Effector memory CD4-positive, alpha-beta T cell (primary cell): Measurements from ENCODE around the gene RLF.
A peak's percentile ranks its signal among the peaks of the same experiment; 100 is the strongest.

Source experiments
- DNase-seq, 3 donors: peaks; one replicate each; pipeline ENCODE4 v3.0.0-alpha.2; 2020
- H3K27ac ChIP-seq: 2 replicates; pipeline ENCODE4 v1.7.0; 2013; ENCODE audit warnings: mild to moderate bottlenecking, low read length, moderate library complexity; ENCODE audit not compliant: insufficient read depth, poor library complexity, severe bottlenecking
- H3K27me3 ChIP-seq: replicated peaks from 2 replicates; pipeline ENCODE4 v1.7.0; 2013; ENCODE audit warnings: mild to moderate bottlenecking, low read length; ENCODE audit not compliant: insufficient read depth, control insufficient read depth, poor library complexity, severe bottlenecking
- H3K36me3 ChIP-seq: 2 replicates; pipeline ENCODE4 v1.7.0; 2013; ENCODE audit warnings: mild to moderate bottlenecking, low read length, moderate library complexity; ENCODE audit not compliant: control insufficient read depth, insufficient read depth
- H3K4me1 ChIP-seq: 2 replicates; pipeline ENCODE4 v1.7.0; 2013; ENCODE audit warnings: low read length, mild to moderate bottlenecking; ENCODE audit not compliant: control insufficient read depth, insufficient read depth, poor library complexity, severe bottlenecking
- H3K4me3 ChIP-seq: 2 replicates; pipeline ENCODE4 v1.7.0; 2013; ENCODE audit warnings: low read length, low read depth, mild to moderate bottlenecking; ENCODE audit not compliant: insufficient read depth, poor library complexity, severe bottlenecking
- H3K9me3 ChIP-seq: 2 replicates; pipeline ENCODE4 v1.7.0; 2013; ENCODE audit warnings: mild to moderate bottlenecking, low read length, moderate library complexity; ENCODE audit not compliant: control insufficient read depth

RLF gene

GRCh38 chr1:40221977-40222772 lies 61.0 kb downstream of the RLF start:
- Histone ChIP-seq H3K4me3 (no peak overlapping the region), H3K4me1 (no peaks in the 10 kb centered on the region), H3K36me3 (no peaks in the 10 kb centered on the region), H3K9me3 (no peaks in the 10 kb centered on the region), H3K27me3 (no peaks in the 10 kb centered on the region), H3K27ac (no peak overlapping the region)
- no peak for DNase-seq

DNA sequence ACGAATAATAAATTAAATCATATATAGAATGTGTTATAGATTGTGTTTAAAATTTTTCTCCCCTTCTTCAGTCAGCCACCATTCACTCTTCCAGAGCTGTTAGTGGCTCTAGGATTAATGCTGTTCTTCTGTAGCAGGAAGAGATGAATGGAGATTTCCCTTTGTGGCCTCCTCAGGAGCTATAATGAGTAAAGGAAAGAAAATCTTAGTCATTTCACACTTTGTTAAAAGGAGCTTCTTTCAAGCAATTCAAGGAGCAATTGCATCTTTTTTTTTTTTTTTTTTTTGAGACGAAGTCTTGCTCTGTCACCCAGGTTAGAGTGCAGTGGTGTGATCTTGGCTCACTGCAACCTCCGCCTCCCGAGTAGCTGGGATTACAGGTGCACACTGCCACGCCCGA lies 62.9 kb downstream of the RLF start:
- DNase-seq: no peak

DNA sequence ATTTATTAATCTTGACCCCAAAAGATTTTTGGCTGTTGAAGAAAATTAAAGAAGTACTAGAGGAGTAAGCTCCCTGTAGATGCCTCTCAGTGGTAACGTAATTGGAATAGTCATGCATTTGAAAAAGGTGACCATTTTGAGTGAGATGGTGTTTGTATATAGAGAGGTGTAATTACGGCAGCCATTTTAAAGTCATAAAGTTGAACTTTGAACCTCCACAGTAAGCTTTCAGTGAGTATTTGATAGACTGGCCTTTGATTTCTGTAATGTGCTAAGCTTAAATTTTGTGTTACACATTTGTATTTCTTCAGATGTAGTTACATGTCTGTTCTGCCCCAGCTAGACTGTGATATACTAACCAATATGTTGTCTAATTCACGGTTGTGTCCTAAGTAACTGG lies 65.0 kb downstream of the RLF start:
- no peaks in the 10 kb centered on the region for H3K9me3 ChIP-seq
- DNase-seq: no peak
- peaks cover 13% of the 10 kb centered on the region for H3K36me3 ChIP-seq
- H3K27me3 ChIP-seq: no peaks in the 10 kb centered on the region
- no peak overlapping the region for H3K4me3 ChIP-seq
- no peaks in the 10 kb centered on the region for H3K4me1 ChIP-seq
- H3K27ac ChIP-seq: no peak overlapping the region

More for the DNA sequence above, 62.9 kb downstream of the RLF start:
- Histone ChIP-seq H3K27me3 (no peaks in the 10 kb centered on the region), H3K4me3 (no peak overlapping the region), H3K27ac (no peak overlapping the region), H3K36me3 (peaks cover 6% of the 10 kb centered on the region), H3K9me3 (no peaks in the 10 kb centered on the region), H3K4me1 (no peaks in the 10 kb centered on the region)

DNA sequence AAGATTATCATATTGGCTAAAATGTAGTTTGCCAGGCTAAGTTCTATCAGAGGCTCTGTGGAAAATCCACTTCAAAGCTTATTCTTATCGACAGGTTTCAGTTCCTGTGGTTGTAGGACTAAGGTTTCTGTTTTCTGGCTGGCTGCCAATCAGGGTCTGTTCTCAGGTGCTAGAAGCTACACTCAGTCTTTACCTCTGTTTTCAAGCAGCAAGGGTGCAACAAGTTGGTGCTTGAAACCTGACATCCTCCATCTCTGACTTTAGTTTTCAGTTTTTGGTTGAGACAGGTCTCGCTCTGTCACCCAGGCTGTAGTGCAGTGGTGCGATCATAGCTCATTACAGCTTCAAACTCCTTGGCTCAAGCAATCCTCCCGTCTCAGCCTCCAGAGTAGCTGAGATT lies 71.3 kb downstream of the RLF start:
- Histone ChIP-seq H3K4me1 (no peaks in the 10 kb centered on the region), H3K27ac (no peak overlapping the region), H3K9me3 (no peaks in the 10 kb centered on the region), H3K36me3 (peaks cover 60% of the 10 kb centered on the region), H3K4me3 (no peak overlapping the region), H3K27me3 (no peaks in the 10 kb centered on the region)
- peak in 1 of 3 donors; percentile 17 for DNase-seq

DNA sequence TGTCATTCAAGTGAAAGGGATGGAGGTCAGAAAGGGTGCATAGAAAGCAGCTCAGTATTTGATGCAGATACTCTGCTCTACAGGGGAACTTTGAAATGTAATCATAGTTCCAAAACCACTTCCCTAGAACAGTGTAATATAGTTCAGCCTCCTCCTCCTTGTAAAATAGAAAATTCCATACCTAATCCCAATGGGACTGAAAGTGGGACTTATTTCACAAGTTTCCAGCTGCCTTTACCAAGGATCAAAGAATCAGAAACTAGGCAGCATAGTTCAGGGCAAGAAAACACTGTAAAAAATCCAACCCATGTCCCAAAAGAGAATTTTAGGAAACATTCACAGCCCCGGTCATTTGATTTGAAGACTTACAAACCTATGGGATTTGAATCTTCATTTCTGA lies 78.4 kb downstream of the RLF start:
- no peaks in the 10 kb centered on the region for H3K27me3 ChIP-seq
- no peak for DNase-seq
- H3K4me3 ChIP-seq: no peak overlapping the region
- H3K9me3 ChIP-seq: no peaks in the 10 kb centered on the region
- H3K27ac ChIP-seq: no peak overlapping the region
- H3K36me3 ChIP-seq: peaks cover 28% of the 10 kb centered on the region
- H3K4me1 ChIP-seq: peaks cover 6% of the 10 kb centered on the region

- Histone ChIP-seq H3K9me3 (no peaks in the 10 kb centered on the region), H3K36me3 (peaks cover 24% of the 10 kb centered on the region), H3K4me3 (no peak overlapping the region), H3K27ac (no peak overlapping the region), H3K4me1 (peaks cover 6% of the 10 kb centered on the region), H3K27me3 (no peaks in the 10 kb centered on the region)
- no peak for DNase-seq
Measured at GRCh38 chr1:40240390-40240789, 79.2 kb downstream of the RLF start.

- Histone ChIP-seq H3K36me3 (peaks cover 14% of the 10 kb centered on the region), H3K27me3 (no peaks in the 10 kb centered on the region), H3K4me1 (peaks cover 6% of the 10 kb centered on the region), H3K4me3 (no peak overlapping the region), H3K9me3 (no peaks in the 10 kb centered on the region), H3K27ac (no peak overlapping the region)
- DNase-seq: no peak
Measured at GRCh38 chr1:40241362-40241761, 80.2 kb downstream of the RLF start.

- no peaks in the 10 kb centered on the region for H3K36me3 ChIP-seq
- H3K4me1 ChIP-seq: peaks cover 6% of the 10 kb centered on the region
- no peaks in the 10 kb centered on the region for H3K27me3 ChIP-seq
- H3K4me3 ChIP-seq: no peak overlapping the region
- no peaks in the 10 kb centered on the region for H3K9me3 ChIP-seq
- no peak overlapping the region for H3K27ac ChIP-seq
- DNase-seq: no peak
Measured at GRCh38 chr1:40243351-40243750, 82.2 kb downstream of the RLF start.

DNA sequence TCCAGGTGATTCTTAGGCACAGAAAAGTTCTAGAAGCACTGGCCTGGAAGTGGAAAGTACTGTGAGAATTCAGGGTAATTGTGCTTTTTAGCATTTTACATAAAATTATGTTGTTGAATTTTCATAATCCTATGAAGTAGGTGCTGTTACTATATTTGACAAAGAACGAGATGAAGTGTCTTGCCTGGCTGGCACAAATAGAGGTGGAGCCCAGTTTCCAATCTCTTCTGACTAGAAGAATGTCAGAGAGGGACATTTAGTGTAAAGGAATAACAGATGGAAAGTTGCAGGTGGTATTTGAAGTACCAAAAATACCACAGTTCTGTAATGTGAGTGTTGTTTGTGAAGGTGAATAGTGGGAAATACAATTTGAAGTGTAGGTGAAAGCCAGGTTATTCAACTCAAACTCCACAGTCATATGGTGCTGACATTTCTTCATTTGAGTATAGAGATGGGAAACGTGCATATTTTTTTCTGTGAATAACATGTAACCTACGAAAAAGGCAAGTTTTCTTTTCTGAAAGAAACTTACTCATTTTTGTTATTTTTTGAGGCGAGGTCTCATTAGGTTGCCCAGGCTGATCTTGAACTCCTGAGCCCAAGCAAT lies 83.1 kb downstream of the RLF start:
- H3K27ac ChIP-seq: no peak overlapping the region

GRCh38 chr1:40245686-40246085 lies 84.5 kb downstream of the RLF start:
- Histone ChIP-seq H3K4me3 (no peak overlapping the region), H3K9me3 (no peaks in the 10 kb centered on the region), H3K4me1 (peaks cover 6% of the 10 kb centered on the region), H3K27ac (no peak overlapping the region), H3K27me3 (no peaks in the 10 kb centered on the region), H3K36me3 (no peaks in the 10 kb centered on the region)
- no peak for DNase-seq

More for the DNA sequence above, 83.1 kb downstream of the RLF start:
- Histone ChIP-seq H3K4me1 (peaks cover 6% of the 10 kb centered on the region), H3K36me3 (no peaks in the 10 kb centered on the region), H3K4me3 (no peak overlapping the region), H3K27me3 (no peaks in the 10 kb centered on the region), H3K9me3 (no peaks in the 10 kb centered on the region)
- no peak for DNase-seq
